GM12891 (cell line): ENCODE measurements around the gene ARIH2.
A peak's percentile ranks its signal among the peaks of the same experiment; 100 is the strongest.

ENCODE experiments used
- DNase-seq: peaks from one replicate; pipeline ENCODE4 v3.0.0; 2011; ENCODE audit warnings: low spot score; ENCODE audit not compliant: insufficient read length
- FAIRE-seq: peaks from 2 replicates; lab custom pipeline; 2011; peaks lifted over from hg19 to GRCh38; lab: Jason Lieb, UNC
- PAX5 ChIP-seq: IDR thresholded peaks from 2 replicates; pipeline ENCODE4 v1.6.1; 2011; ENCODE audit warnings: low read length, moderate library complexity, mild to moderate bottlenecking; ENCODE audit not compliant: insufficient read depth, severe bottlenecking
- POLR2A ChIP-seq: IDR thresholded peaks from 2 replicates; pipeline ENCODE4 v1.6.1; 2011; ENCODE audit warnings: low read depth, low read length, control low read depth
- POLR2AphosphoS5 ChIP-seq: IDR thresholded peaks from 2 replicates; pipeline ENCODE4 v1.6.1; 2011; ENCODE audit warnings: low read depth, low read length, control low read depth
- POU2F2 ChIP-seq: IDR thresholded peaks from 2 replicates; pipeline ENCODE4 v1.6.1; 2011; ENCODE audit warnings: low read depth, mild to moderate bottlenecking, control low read depth, low read length, moderate library complexity
- SPI1 ChIP-seq: IDR thresholded peaks from 2 replicates; pipeline ENCODE4 v1.6.1; 2011; ENCODE audit warnings: low read depth, low read length, control low read depth
- TAF1 ChIP-seq: IDR thresholded peaks from 2 replicates; pipeline ENCODE4 v1.6.1; 2011; ENCODE audit warnings: low read depth, low read length, control low read depth

The ARIH2 gene

DNA sequence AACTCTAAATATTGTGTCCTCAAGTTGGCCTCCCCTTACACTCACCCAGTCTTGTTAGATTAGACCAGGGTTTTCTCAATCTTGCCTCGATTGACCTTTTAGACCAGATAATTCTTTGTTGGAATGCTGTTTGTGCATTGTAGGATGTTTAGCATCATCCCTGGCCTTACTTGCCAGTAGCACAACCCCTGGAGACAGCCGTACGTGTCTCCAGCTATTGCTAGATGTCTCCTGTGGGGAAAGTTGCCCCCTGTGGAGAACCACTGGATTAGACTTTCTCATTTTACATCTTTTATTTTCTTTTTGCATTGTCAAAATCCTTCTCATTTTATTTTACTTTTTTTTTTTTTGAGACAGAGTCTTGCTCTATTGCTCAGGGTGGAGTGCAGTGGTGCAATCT is 90.8 kb downstream of the ARIH2 start:
- no peak for FAIRE-seq
- no peak for DNase-seq
- TF ChIP-seq SPI1: no peak
- TF ChIP-seq TAF1: no peak
- no peak for TF ChIP-seq PAX5
- no peak for TF ChIP-seq POLR2A
- no peak for TF ChIP-seq POU2F2
- TF ChIP-seq POLR2AphosphoS5: no peak

DNA sequence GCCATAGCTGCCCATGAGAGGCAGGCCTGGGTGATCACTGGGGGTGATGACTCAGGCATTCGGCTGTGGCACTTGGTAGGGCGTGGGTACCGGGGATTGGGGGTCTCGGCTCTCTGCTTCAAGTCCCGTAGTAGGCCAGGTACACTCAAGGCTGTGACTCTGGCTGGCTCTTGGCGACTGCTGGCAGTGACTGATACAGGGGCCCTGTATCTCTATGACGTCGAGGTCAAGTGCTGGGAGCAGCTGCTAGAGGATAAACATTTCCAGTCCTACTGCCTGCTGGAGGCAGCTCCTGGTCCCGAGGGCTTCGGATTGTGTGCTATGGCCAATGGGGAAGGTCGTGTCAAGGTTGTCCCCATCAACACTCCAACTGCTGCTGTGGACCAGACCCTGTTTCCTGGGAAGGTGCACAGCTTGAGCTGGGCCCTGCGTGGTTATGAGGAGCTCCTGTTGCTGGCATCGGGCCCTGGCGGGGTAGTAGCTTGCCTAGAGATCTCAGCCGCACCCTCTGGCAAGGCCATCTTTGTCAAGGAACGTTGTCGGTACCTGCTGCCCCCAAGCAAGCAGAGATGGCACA is 93.9 kb downstream of the ARIH2 start:
- FAIRE-seq: peak; percentile 20
- DNase-seq: no peak
- no peak for TF ChIP-seq PAX5
- no peak for TF ChIP-seq SPI1
- peak; percentile 63 for TF ChIP-seq POLR2AphosphoS5
- no peak for TF ChIP-seq POU2F2
- TF ChIP-seq POLR2A: no peak
- no peak for TF ChIP-seq TAF1

DNA sequence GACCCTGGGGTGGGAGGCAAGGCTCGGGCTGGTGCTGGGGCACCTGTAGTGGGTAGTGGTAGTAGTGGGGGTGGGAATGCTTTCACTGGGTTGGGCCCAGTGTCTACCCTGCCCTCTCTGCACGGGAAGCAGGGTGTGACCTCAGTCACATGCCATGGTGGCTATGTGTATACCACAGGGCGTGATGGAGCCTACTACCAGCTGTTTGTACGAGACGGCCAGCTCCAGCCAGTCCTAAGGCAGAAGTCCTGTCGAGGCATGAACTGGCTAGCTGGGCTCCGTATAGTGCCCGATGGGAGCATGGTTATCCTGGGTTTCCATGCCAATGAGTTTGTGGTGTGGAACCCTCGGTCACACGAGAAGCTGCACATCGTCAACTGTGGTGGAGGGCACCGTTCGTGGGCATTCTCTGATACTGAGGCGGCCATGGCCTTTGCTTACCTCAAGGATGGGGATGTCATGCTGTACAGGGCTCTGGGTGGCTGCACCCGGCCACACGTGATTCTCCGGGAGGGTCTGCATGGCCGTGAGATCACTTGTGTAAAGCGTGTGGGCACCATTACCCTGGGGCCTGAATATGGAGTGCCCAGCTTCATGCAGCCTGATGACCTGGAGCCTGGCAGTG is 94.6 kb downstream of the ARIH2 start:
- FAIRE-seq (no peak), DNase-seq (no peak)
- TF ChIP-seq POLR2AphosphoS5 (peak; percentile 5; the same call in 1 of the 2 replicates), TAF1 (no peak), POLR2A (no peak)

DNA sequence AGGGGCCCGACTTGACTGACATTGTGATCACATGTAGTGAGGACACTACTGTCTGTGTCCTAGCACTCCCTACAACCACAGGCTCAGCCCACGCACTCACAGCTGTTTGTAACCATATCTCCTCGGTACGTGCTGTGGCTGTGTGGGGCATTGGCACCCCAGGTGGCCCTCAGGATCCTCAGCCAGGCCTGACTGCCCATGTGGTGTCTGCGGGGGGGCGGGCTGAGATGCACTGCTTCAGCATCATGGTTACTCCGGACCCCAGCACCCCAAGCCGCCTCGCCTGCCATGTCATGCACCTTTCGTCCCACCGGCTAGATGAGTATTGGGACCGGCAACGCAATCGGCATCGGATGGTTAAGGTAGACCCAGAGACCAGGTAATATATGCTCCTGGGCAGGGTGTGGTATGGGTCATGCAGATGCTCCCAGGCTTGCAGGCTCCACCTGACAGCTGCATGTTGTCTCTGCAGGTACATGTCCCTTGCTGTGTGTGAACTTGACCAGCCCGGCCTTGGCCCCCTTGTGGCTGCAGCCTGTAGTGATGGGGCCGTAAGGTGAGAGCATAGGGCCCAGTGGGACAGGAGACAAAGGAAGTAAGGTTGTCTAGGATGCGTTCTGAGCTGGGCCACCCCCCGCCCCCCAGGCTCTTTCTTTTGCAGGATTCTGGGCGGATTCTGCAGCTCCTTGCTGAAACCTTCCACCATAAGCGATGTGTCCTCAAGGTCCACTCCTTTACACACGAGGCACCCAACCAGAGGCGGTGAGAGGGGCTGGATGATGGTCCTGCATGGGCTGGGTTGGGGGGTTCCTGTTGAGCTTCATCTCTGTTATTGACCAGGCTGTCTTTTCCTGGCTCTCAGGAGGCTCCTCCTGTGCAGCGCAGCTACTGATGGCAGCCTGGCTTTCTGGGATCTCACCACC is 95.4 kb downstream of the ARIH2 start:
- peak; percentile 47 for FAIRE-seq
- no peak for TF ChIP-seq TAF1
- TF ChIP-seq POU2F2: no peak
- peak; percentile 48 for TF ChIP-seq POLR2AphosphoS5
- DNase-seq: peak; percentile 55

DNA sequence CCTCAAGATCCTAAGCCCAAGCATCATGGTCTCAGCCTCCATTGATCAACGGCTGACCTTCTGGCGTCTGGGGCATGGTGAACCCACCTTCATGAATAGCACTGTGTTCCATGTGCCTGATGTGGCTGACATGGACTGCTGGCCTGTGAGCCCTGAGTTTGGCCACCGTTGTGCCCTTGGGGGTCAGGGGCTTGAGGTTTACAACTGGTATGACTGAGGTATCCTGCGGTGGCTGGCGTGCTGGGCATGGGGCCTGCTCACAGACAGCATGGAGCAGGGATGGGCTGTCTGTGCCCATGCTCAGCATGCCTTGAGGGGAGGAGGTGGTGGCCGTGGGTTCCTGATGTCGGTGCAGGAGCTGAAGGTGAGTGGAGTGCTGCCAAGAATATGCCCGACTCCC is 96.4 kb downstream of the ARIH2 start:
- no peak for FAIRE-seq
- no peak for TF ChIP-seq SPI1
- TF ChIP-seq POLR2A: 0 out of 2 replicates have a peak, but pooled peaks have one; percentile 9
- peak; percentile 16; the same call in 1 of the 2 replicates for TF ChIP-seq POLR2AphosphoS5
- TF ChIP-seq POU2F2: no peak
- no peak for TF ChIP-seq PAX5
- TF ChIP-seq TAF1: no peak
- no peak for DNase-seq

DNA sequence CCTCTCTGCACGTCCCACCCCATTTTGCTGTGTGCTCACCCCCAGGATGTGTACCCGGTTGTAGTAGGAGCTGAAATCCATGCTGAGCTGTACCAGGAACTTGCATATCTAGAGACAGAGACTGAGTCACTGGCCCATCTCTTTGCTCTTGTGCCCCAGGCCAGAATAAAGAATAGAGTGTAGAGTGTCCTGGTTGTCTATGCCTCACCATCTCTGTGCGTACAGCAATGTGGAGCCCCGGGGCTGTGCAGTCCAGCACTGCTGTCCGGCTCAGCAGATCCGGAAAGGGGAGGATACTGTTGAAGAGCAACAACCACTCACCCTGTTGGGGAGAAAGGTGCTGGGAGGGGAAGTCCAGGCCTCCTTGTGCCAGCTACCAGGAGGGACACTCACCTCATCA is 97.1 kb downstream of the ARIH2 start:
- FAIRE-seq: no peak

DNA sequence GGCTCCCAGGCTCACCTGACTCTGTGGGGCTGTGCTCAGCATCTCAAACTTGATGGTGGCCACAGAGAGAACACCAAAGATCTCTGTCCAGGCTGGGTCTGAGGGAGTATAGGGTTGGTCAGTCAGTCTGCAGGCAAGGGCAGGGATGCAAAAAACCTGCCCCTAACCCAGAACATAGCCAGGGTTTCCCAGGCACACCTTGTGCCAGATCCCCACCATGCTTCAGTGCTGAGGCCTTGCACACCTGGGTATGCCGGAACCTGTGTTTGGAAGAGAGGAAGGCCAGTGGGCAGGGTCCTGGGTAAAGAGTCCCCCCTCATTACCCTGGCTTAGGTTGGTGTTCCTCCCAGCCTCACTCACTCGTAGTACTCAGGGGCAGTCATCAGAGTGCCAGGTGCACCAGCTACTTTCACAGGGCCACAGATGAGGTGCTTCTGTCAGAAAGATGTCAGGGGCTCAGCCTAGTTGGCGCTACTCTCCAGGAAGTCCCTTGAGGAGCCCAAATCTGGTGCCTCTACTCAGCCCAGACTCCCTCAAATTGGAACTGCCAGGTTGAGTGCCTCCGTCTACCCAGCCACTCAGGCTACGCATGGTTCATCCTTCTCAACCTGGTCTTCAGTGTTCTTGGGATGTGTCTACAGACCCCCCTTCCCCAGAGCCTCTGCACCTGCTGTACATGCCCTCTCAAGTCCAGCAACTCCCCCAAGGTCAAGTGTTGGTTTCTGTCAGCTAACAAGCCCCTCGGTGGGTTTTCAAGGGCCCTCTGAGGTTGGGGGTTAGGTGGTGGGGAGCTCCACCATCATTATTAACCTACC is 98.0 kb downstream of the ARIH2 start:
- DNase-seq: no peak
- FAIRE-seq: no peak

More for the DNA sequence above, 97.1 kb downstream of the ARIH2 start:
- no peak for TF ChIP-seq PAX5
- no peak for TF ChIP-seq POLR2AphosphoS5
- no peak for TF ChIP-seq TAF1
- TF ChIP-seq POLR2A: no peak
- TF ChIP-seq SPI1: no peak
- no peak for TF ChIP-seq POU2F2
- DNase-seq: no peak

DNA sequence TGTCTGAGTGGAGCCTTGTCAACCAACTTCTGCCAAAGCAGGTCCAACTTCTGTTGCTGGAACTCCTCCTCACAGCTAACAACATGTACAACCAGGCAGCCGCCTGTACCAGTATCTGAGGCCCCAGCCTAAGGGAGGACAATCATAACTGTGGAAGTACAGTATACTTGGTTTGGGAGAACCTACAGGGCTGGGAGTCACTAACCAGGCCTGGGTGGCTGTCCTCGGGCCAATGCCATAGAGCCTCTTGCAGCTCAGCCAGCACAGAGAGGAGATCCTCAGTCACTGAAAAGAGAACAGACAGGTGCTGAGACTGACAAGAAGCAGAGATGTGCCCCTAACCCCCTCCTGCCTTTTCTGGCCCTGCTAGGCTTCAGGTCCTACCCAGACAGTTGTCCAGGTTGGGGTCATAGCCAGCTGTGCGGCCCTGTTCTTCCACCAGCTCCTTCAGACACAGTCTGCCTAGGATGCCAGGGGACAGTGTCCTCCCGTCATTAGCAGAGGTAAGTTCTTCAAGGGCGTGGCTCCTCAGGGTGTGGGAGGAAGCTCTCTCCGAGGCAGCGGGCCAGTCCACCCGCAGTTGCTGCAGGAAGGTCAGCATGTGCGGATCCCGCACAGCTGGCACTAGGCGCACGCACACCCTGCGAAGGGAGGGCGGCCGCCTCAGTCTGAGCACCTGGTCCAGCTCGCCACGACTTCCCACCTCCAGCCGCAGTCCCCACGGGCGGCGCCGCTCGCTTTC is 98.8 kb downstream of the ARIH2 start:
- TF ChIP-seq POU2F2: peak; percentile 17; the same call in 1 of the 2 replicates
- no peak for TF ChIP-seq TAF1
- DNase-seq: no peak
- FAIRE-seq: no peak

More for the DNA sequence above, 98.0 kb downstream of the ARIH2 start:
- peak; percentile 66; the same call in 1 of the 2 replicates for TF ChIP-seq POLR2AphosphoS5
- no peak; the same call in 1 of the 2 replicates for TF ChIP-seq POU2F2
